H1 (cell line): ENCODE data around the gene GLMP. TPM values are rescaled to one million over a fixed set of nuclear protein-coding genes. Genes with fewer than 3 reads are reported as not detected.

Experiments
- ATF2 ChIP-seq: IDR thresholded peaks from 2 replicates; pipeline ENCODE4 v1.6.1; 2012; ENCODE audit warnings: low read length, inconsistent platforms
- CREB1 ChIP-seq: IDR thresholded peaks from 2 replicates; pipeline ENCODE4 v1.6.1; 2012; ENCODE audit warnings: inconsistent platforms
- JUND ChIP-seq: IDR thresholded peaks from 2 replicates; pipeline ENCODE4 v1.6.1; 2011; ENCODE audit warnings: mild to moderate bottlenecking, improper control_type of control experiment, low read length
- USF2 ChIP-seq: IDR thresholded peaks from 2 replicates; pipeline ENCODE4 v1.6.1; 2011; ENCODE audit warnings: low read length, improper control_type of control experiment
- polyA plus RNA-seq, 7 experiments: library from polyadenylated mRNA; depleted of rRNA in 3 of 7; stranded (reverse) in 5 of 7; unstranded in 2 of 7; fragments of >200 nt in 5 of 7; fragments of 200-250 nt in 2 of 7; gene quantifications; 1 replicate in 5 of 7; 2 replicates in 1 of 7; 4 replicates in 1 of 7; pipeline versions ENCODE4 v1.2.1 to v1.2.3, GENCODE V29; 2011 to 2013; ENCODE audit warnings: missing spikeins in 2 of 7, mixed read lengths in 2 of 7
- total RNA-seq: library from RNA; stranded (reverse); fragmentation: NEBNext Ultra II Directional; extraction: Animal tissue kit (Norgen Biotek cat#: 25700); gene quantifications from 2 replicates; pipeline ENCODE4 v1.2.1, GENCODE V29; 2021

GLMP gene
- total and polyA plus RNA-seq, 2 of the 8 experiments (the other 6 are each of a cell fraction or from before 2014, with no cell fraction given), result 48.1 to 59.5 TPM

DNA sequence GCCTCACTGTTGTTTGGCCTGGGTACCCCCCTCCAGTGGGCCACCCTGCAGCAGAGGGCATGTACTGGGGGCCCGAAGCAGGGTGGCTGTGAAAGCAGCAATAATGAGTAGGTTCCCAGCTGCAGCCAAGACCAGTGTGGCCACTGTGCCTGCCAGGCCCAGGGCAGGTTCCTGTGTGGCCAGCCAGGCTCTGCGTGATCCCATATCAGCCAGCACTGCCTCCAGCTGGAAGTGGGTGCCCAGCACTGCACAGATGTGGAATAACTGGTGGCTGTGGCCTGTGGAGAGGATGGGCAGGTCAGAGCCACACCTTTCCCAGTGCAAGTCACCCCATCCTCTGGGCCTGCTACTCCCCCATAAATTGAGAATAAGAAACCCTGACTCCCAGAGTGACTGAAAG, 51.4 kb downstream of the GLMP start (continued):
- TF ChIP-seq ATF2, result no peak
- no peak for TF ChIP-seq CREB1
- TF ChIP-seq JUND, result no peak
- no peak for TF ChIP-seq USF2
